ENCODE results near the gene FOXJ1. TPM values are rescaled to one million over a fixed set of nuclear protein-coding genes. Genes with fewer than 3 reads are reported as not detected.

The FOXJ1 gene
- total RNA-seq, 2 donors from 2014 or later = 0.46 to 0.56 TPM

DNA sequence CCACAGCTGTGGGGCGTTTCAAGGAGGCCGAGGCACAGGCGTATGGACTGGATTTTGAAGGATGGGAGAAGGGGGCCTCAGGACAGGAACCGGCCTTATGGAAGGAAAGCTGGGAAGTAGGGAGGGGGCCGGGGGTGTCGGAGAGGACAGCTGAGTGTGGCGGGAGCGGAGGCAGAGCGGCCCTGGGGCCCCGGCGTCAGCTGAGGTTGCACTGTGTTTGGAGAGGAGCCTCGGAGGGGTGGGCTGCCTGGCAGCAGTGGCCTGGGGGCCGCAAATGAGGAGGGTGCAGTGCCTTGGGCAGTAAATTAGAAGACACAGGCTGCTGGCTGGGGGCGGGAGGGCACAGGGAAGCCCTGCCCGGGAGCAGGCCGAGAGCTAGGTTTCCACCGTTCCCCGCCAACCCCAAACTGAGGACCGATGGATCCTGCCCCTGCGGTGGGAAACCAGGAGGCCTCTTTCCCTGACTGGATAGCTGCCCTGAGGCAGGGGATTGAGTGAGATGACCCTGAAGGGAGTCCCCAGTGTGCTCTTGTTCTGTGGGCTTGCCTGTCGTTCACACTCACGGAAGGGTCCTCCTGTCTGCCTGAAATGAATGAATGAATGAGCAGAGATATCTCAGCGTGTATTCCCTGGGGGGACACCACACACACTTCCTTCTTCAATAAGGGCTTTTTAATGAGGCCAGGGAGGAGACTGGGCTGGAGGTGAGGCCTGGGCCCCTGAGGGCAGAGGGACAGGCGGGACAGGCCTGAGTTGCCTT, 18.4 kb downstream of the FOXJ1 start:
- Mint-ChIP-seq H3K36me3 (no peaks in the 10 kb centered on the region), H3K9me3 (no peaks in the 10 kb centered on the region), H3K27ac (peak overlapping the region; percentile 29 to 79)
- DNase-seq (ENCODE audit: low spot score in 2 of 2) (no peak), ATAC-seq (no peak)

DNA sequence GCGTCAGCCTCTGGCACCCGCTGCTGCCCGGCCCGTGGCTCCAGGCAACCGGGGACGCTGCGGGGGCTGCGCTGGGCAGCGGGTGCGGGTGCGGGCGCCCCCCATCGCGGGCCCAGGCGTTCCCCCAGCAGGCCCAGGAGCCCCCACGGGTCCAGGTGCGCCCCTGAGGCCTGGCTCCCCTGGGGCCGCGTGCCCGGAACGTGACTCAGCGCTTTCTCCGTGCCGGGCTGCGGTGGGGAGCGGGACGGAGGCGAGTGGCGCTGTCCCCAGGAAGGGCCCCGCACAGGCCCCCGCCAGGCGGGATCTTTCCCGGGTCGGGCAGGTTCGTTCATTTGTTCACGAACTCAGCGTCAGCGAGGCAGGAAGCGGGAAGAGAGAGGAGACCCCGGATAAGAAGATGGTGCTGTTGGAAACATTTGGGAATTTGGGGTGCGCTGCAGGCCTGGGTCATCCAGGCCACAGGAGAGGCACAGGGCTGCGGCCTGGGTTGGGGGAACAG, 19.1 kb downstream of the FOXJ1 start:
- peak overlapping the region in 1 of 2 donors; percentile 79 for H3K27ac Mint-ChIP-seq
- peak; percentile 18 to 31 for ATAC-seq

DNA sequence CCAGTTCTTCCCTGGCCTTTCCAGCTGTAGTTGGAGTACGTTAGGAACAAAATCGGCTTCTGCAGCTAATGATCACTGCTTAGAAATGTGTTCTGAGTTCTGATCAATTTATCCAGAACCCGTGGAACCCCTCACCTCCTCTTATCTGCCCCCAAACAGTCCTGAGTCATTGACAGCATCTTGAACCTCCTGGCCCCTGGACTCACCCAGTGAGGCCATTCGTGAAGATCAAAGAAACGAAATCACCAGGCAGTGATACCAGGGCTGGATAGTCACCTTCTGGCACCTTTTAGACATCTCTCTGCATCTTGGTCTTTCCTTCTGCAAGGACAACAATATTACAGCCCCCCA, 20.4 kb downstream of the FOXJ1 start:
- no peaks in the 10 kb centered on the region for H3K9me3 Mint-ChIP-seq
- H3K27ac Mint-ChIP-seq = peak overlapping the region; percentile 79 to 82
- ATAC-seq (no peak), DNase-seq (ENCODE audit: low spot score in 2 of 2) (no peak)
- H3K36me3 Mint-ChIP-seq = no peaks in the 10 kb centered on the region

More for the DNA sequence above, 19.1 kb downstream of the FOXJ1 start:
- DNase-seq (ENCODE audit: low spot score in 2 of 2) = no peak
- Mint-ChIP-seq H3K36me3 (no peaks in the 10 kb centered on the region), H3K9me3 (no peaks in the 10 kb centered on the region)

GRCh38 chr17:76119409-76120371, 21.4 kb downstream of the FOXJ1 start:
- no peak for DNase-seq (ENCODE audit: low spot score in 2 of 2)
- Mint-ChIP-seq H3K27ac (peak overlapping the region in 1 of 2 donors; percentile 20), H3K36me3 (no peaks in the 10 kb centered on the region), H3K9me3 (no peaks in the 10 kb centered on the region)
- no peak for ATAC-seq

- H3K36me3 Mint-ChIP-seq = no peaks in the 10 kb centered on the region
- no peak for ATAC-seq
- DNase-seq (ENCODE audit: low spot score in 2 of 2) = no peak
Observed at GRCh38 chr17:76115138-76115754, 25.8 kb downstream of the FOXJ1 start.

GRCh38 chr17:76111956-76112355, 29.1 kb downstream of the FOXJ1 start:
- DNase-seq (ENCODE audit: low spot score in 2 of 2) = no peak
- H3K9me3 Mint-ChIP-seq = no peaks in the 10 kb centered on the region
- ATAC-seq = no peak
- H3K36me3 Mint-ChIP-seq = no peaks in the 10 kb centered on the region
- H3K27ac Mint-ChIP-seq = no peak overlapping the region

More at GRCh38 chr17:76115138-76115754, 25.8 kb downstream of the FOXJ1 start:
- no peaks in the 10 kb centered on the region for H3K9me3 Mint-ChIP-seq
- no peak overlapping the region for H3K27ac Mint-ChIP-seq

- DNase-seq (ENCODE audit: low spot score in 2 of 2) (no peak), ATAC-seq (no peak)
- Mint-ChIP-seq H3K36me3 (peaks cover 7 to 14% of the 10 kb centered on the region in 2 donors), H3K27ac (no peak overlapping the region), H3K9me3 (no peaks in the 10 kb centered on the region)
Observed at GRCh38 chr17:76107509-76107908, 33.5 kb downstream of the FOXJ1 start.

GRCh38 chr17:76106703-76107102, 34.3 kb downstream of the FOXJ1 start:
- no peak for ATAC-seq
- no peaks in the 10 kb centered on the region for H3K9me3 Mint-ChIP-seq
- no peak for DNase-seq (ENCODE audit: low spot score in 2 of 2)
- peaks cover 7 to 16% of the 10 kb centered on the region in 2 donors for H3K36me3 Mint-ChIP-seq
- H3K27ac Mint-ChIP-seq = no peak overlapping the region

- Mint-ChIP-seq H3K9me3 (no peaks in the 10 kb centered on the region), H3K36me3 (peaks cover 11 to 18% of the 10 kb centered on the region in 2 donors), H3K27ac (peak overlapping the region; percentile 22 to 94)
- ATAC-seq (no peak), DNase-seq (ENCODE audit: low spot score in 2 of 2) (no peak)
Observed at GRCh38 chr17:76104896-76105231, 36.2 kb downstream of the FOXJ1 start.

- Mint-ChIP-seq H3K36me3 (peaks cover 13 to 18% of the 10 kb centered on the region in 2 donors), H3K27ac (peak overlapping the region; percentile 22 to 94), H3K9me3 (no peaks in the 10 kb centered on the region)
- DNase-seq (ENCODE audit: low spot score in 2 of 2) (no peak), ATAC-seq (no peak)
Observed at GRCh38 chr17:76104140-76104895, 36.7 kb downstream of the FOXJ1 start.

GRCh38 chr17:76103274-76104139, 37.5 kb downstream of the FOXJ1 start, which contains the start of gene EXOC7:
Gene EXOC7 (minus strand): TSS chr17:76103787. CDS start chr17:76103692, 95 bp downstream.
- Mint-ChIP-seq H3K9me3 (no peaks in the 10 kb centered on the region), H3K27ac (peak within 1 kb of the TSS; percentile 94 to 98), H3K36me3 (peaks cover 13 to 18% of the 10 kb centered on the region in 2 donors)
- DNase-seq (ENCODE audit: low spot score in 2 of 2) (peak; percentile 94 to 97), ATAC-seq (peak; percentile 92 to 97)

GRCh38 chr17:76102944-76103273, 38.1 kb downstream of the FOXJ1 start:
- no peak for ATAC-seq
- no peak for DNase-seq (ENCODE audit: low spot score in 2 of 2)
- no peaks in the 10 kb centered on the region for H3K9me3 Mint-ChIP-seq
- H3K36me3 Mint-ChIP-seq = peaks cover 16 to 18% of the 10 kb centered on the region in 2 donors
- peak overlapping the region; percentile 94 to 98 for H3K27ac Mint-ChIP-seq

DNA sequence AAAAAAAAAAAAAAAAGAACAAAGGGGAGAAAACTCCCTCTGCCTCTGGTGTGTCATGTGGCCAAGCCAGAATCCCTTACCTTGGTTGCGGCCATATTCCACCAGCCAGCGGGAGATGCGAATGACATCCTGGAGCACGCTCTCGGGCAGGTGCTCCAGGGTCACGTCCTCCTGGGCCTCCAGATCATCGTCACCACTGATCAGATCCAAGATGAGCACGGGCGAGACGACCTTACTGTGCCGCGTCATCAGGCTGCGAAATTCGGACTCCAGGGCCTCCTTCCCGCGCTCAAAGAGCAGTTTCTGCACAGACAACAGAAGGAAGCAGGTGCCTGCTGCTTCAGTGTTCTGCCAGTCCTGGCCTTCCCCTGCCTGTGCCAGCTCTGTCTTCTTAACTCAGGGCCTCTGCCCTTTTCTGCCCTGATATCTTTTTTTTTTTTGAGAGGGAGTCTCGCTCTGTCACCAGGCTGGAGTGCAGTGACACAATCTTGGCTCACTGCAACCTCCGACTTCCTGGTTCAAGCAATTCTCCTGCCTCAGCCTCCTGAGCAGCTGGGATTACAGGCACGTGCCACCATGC, 43.2 kb downstream of the FOXJ1 start:
- no peak for ATAC-seq
- Mint-ChIP-seq H3K36me3 (peaks cover 11 to 12% of the 10 kb centered on the region in 2 donors), H3K27ac (no peak overlapping the region), H3K9me3 (no peaks in the 10 kb centered on the region)
- DNase-seq (ENCODE audit: low spot score in 2 of 2) = no peak

DNA sequence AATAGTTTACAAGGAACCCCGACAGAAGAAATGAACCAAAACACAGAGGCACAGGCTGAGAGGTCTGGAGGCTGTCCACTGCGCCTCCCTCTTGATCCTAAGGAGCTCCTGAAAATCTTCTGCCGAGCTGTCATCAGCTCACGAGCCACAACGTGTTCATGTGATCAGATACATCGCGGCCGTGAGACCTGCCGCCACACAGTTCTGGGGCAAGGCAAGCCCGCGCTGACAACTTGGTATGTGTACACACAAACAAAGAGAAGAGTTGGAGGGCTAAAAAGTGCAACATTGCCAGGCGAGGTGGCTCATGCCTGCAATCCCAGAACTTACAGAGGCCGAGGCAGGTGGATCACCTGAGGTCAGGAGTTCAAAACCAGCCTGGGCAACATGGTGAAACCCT, 45.1 kb downstream of the FOXJ1 start:
- no peaks in the 10 kb centered on the region for H3K9me3 Mint-ChIP-seq
- DNase-seq (ENCODE audit: low spot score in 2 of 2) (no peak), ATAC-seq (no peak)
- H3K36me3 Mint-ChIP-seq = peaks cover 4 to 12% of the 10 kb centered on the region in 2 donors
- H3K27ac Mint-ChIP-seq = peak overlapping the region in 1 of 2 donors; percentile 15

GRCh38 chr17:76094046-76094445, 47.0 kb downstream of the FOXJ1 start:
- peak overlapping the region in 1 of 2 donors; percentile 29 for H3K27ac Mint-ChIP-seq
- H3K36me3 Mint-ChIP-seq = peaks cover 4 to 7% of the 10 kb centered on the region in 2 donors
- H3K9me3 Mint-ChIP-seq = no peaks in the 10 kb centered on the region
- DNase-seq (ENCODE audit: low spot score in 2 of 2) (no peak), ATAC-seq (no peak)
